Subcutaneous adipose tissue (tissue), 4 donors: Measurements from ENCODE around the gene GDPD5. TPM values are rescaled to one million over a fixed set of nuclear protein-coding genes. Genes with fewer than 3 reads are reported as not detected.

ENCODE experiments used
- total RNA-seq, 4 donors: library from RNA; depleted of rRNA; stranded (reverse); fragments of >200 nt; gene quantifications; one replicate each; pipeline ENCODE4 v1.1.0, GENCODE V29; 2016
- TF ChIP-seq, protein P1 (sequence below): fragments of 450-650 bp; IDR thresholded peaks from one replicate; pipeline ENCODE4 v1.5.1; 2016; ENCODE audit warnings: low read depth, mild to moderate bottlenecking, control low read depth, antibody characterized with exemption, moderate library complexity

The GDPD5 gene
- total RNA-seq, 4 donors from 2014 or later: 19.2 to 96.8 (median 32.6) TPM

- TF ChIP-seq, protein P1, sequence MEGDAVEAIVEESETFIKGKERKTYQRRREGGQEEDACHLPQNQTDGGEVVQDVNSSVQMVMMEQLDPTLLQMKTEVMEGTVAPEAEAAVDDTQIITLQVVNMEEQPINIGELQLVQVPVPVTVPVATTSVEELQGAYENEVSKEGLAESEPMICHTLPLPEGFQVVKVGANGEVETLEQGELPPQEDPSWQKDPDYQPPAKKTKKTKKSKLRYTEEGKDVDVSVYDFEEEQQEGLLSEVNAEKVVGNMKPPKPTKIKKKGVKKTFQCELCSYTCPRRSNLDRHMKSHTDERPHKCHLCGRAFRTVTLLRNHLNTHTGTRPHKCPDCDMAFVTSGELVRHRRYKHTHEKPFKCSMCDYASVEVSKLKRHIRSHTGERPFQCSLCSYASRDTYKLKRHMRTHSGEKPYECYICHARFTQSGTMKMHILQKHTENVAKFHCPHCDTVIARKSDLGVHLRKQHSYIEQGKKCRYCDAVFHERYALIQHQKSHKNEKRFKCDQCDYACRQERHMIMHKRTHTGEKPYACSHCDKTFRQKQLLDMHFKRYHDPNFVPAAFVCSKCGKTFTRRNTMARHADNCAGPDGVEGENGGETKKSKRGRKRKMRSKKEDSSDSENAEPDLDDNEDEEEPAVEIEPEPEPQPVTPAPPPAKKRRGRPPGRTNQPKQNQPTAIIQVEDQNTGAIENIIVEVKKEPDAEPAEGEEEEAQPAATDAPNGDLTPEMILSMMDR: no peak
Observed at GRCh38 chr11:75524665-75525432, 892 bp downstream of the GDPD5 start.

DNA sequence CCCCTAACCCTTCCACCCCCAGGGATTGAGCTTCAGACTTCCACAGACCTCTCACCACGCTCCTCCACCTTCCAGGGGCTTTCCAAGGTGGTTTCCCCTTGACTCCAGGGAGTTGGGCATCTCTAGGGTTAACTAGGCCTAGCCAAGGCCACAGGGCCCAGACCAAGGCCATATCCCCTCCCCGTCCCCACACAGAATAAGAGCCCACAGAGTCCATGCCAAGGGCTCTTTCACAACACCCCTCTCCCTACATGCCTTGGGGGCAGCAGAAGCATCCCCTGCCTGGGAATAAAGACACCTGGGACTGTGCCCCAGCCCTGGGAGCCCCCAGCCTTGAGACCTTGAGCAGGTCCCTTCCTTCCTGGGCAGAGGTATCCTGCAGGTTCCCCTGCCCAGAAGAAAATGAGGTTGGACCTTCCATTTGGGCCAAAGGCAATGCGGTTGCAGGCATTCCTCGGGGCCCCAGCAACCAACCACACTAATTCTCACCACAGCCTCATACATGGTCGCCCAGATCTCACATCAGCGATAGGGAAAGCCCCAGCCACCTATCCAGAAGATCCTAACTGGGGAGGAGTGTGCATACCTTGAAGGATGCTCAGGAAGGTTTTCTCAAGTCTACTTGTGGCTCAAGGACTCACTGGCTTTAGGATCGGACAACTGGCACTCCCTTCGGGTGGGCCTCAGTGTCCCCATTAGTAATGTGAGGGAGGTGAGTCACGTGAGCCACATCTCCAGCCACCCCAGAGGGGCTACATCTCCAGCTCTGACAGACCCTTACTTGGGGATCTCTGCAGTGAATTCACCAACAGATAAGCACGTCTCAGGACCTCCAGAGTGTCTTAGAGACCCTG, 1.7 kb downstream of the GDPD5 start:
- TF ChIP-seq, protein P1: no peak

DNA sequence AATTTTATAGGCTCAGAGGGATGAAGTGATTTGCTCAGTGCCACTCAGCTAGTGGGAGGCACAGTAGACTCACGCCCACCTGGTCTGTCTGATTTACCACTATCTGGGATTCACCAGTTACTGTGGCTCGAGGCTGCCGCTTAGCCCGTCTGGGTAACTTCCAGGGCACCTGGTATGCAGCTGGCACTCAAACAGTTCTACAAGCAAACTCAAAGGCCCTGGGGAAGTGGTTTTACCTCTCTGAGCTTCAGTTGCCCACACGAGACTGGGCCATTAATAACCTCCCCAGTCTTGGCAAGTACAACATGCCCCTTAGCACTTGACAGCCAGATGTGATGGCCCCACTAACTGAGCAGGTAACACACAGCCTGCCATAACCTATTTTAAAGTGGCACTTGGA, 2.6 kb downstream of the GDPD5 start:
- TF ChIP-seq, protein P1: no peak

- TF ChIP-seq, protein P1: no peak
Observed at GRCh38 chr11:75522286-75523044, 3.3 kb downstream of the GDPD5 start.

- TF ChIP-seq, protein P1: no peak
Observed at GRCh38 chr11:75520688-75521087, 5.1 kb downstream of the GDPD5 start.

GRCh38 chr11:75518771-75519653, 6.7 kb downstream of the GDPD5 start:
- TF ChIP-seq, protein P1: no peak
